ENCODE measurements around the gene IL1R1. TPM values are rescaled to one million over a fixed set of nuclear protein-coding genes. Genes with fewer than 3 reads are reported as not detected.

IL1R1 gene
- total and polyA plus RNA-seq, 11 donors = 10.9 to 49.0 (median 19.6) TPM

- no peak overlapping the region for H3K4me3 ChIP-seq
- no peaks in the 10 kb centered on the region for H3K27me3 ChIP-seq
- no peak for DNase-seq
- no peak for ATAC-seq
- H3K4me1 ChIP-seq = peaks cover 0 to 35% (median 7%) of the 10 kb centered on the region in 12 donors
- peak overlapping the region in 3 of 12 donors; percentile 53 to 68 (median 62) for H3K27ac ChIP-seq
- 76 to 85% (median 84%) methylated on average over 7 of the region's 7 CpGs for WGBS, 4 donors
- H3K36me3 ChIP-seq = peaks cover 0 to 62% (median 31%) of the 10 kb centered on the region in 9 donors
- H3K9me3 ChIP-seq = peaks cover 0 to 7% (median 0%) of the 10 kb centered on the region in 12 donors
- TF ChIP-seq CTCF (IDR thresholded peaks at IDR 0.05) (no peak), POLR2A (IDR thresholded peaks at IDR 0.05) (no peak)
- intact Hi-C loops (cut with DNase I) = no loop called here
Measured at GRCh38 chr2:102154946-102155702, 12.6 kb downstream of the IL1R1 start.

DNA sequence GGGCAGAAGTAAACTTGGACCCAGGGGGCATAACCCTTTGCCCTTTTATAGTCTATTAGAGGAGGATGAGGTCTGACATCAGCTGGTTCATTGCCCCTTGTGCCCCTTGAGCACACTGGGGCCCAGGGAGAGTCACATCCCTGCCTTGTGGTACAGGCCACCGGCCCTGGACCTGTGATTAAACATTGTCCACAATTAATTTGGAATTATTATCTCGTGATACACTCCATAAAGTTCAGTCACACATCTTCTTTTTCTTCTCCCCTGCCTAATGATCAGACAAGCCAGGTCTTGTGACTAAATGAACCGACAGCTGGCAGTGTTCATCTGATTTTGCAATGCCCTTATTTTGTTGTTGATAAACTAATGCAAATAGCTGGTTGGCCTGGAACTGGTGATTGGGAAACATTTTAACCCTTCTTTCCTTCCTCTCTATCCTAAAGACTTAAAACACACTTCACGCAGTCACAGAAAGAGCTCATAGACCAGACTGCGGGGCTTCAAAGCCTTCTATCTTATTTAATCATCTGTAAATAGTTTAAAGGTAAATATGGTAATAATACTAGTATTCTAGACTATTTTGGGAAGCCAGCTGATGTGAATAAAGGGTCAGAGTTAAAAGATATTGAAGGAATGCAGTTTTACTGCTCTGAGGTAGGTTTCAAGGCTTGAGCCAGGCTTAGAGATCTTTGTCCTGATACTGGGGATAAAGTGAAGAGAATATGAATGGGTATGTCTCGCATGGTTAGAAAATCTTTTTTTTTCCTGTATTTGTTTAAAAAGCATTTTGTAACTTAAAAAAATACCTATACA lies 13.4 kb downstream of the IL1R1 start:
- Histone ChIP-seq H3K36me3 (peaks cover 0 to 70% (median 31%) of the 10 kb centered on the region in 9 donors), H3K9me3 (peaks cover 0 to 7% (median 0%) of the 10 kb centered on the region in 12 donors), H3K27ac (peak overlapping the region in 3 of 12 donors; percentile 53 to 68 (median 62)), H3K4me3 (no peak overlapping the region), H3K4me1 (peaks cover 0 to 27% (median 4%) of the 10 kb centered on the region in 12 donors), H3K27me3 (no peaks in the 10 kb centered on the region)
- 79 to 82% (median 81%) methylated on average over 6 of the region's 6 CpGs for WGBS, 4 donors
- intact Hi-C loops (cut with DNase I) = no loop called here
- DNase-seq (no peak), ATAC-seq (peak in 2 of 4 donors; percentile 16 to 39)
- TF ChIP-seq CTCF (IDR thresholded peaks at IDR 0.05) = no peak
- no peak for TF ChIP-seq POLR2A (IDR thresholded peaks at IDR 0.05)

DNA sequence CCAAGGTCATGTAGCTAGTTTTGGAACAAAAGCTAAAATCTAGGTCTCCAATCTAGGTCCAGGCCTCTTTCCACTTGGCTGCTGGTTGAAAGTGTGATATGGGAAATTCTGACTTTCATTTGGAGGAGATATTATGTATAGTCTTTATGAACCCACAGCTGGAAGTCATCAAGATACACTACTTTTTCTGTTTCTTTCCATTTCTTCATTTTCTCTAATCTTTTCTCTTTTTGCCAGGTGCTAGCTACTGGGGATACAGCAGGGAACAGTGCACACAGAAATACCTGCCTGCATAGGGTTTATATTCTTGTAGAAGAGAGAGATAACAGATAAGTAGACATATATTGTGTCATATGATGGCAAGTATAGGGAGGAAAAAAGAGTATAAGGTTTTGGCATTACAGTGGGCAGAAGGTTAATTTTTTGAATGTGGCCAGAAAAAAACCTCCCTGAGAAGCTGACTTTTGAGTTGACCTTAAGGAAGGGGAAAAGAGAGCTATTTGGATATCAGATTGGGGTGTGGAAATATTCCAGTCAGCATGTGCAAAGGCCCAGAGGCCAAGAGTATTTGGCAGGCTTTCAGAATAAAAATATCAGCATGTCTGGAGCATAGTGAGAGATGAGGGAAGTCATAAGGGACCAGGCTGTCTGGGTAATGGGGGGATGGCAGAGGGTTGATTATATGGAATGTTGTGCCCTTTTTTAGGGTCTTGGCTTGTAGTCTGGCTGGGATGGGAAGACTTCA lies 15.6 kb downstream of the IL1R1 start:
- Histone ChIP-seq H3K27ac (no peak overlapping the region), H3K4me1 (peaks cover 0 to 24% (median 4%) of the 10 kb centered on the region in 12 donors), H3K36me3 (peaks cover 0 to 70% (median 31%) of the 10 kb centered on the region in 9 donors), H3K9me3 (peaks cover 0 to 7% (median 0%) of the 10 kb centered on the region in 12 donors), H3K27me3 (no peaks in the 10 kb centered on the region), H3K4me3 (no peak overlapping the region)
- no peak for TF ChIP-seq CTCF (IDR thresholded peaks at IDR 0.05)
- no peak for TF ChIP-seq POLR2A (IDR thresholded peaks at IDR 0.05)
- no peak for ATAC-seq
- DNase-seq = no peak
- intact Hi-C loops (cut with DNase I) = no loop called here
